ENCODE data around the gene GIPC3. TPM values are rescaled to one million over a fixed set of nuclear protein-coding genes. Genes with fewer than 3 reads are reported as not detected.

The GIPC3 gene
- total RNA-seq, 5 donors from 2014 or later (not counting 1 experiment from before 2014, with no cell fraction given), result 1.5 to 4.3 (median 2.7) TPM

GRCh38 chr19:3612901-3613741 is 27.8 kb downstream of the GIPC3 start:
- peaks cover 12 to 23% of the 10 kb centered on the region in 2 donors for H3K36me3 ChIP-seq (ENCODE audit: control insufficient read depth in 2 of 2, extremely low read depth in 1 of 2, insufficient read depth in 1 of 2, low read length in 1 of 2)
- no peaks in the 10 kb centered on the region for H3K9me3 Mint-ChIP-seq
- H3K27ac ChIP-seq (ENCODE audit: low read length), result no peak overlapping the region
- no peak overlapping the region for H3K4me3 Mint-ChIP-seq
- ATAC-seq (replicated peaks in 1 of 4) (no peak), DNase-seq (no peak)
- CTCF ChIA-PET, result no interaction called here
- H3K9me3 ChIP-seq, result no peaks in the 10 kb centered on the region
- 94% methylated on average over 66 of the region's 79 CpGs for WGBS (ENCODE audit: insufficient coverage)
- H3K4me3 ChIP-seq (ENCODE audit: control insufficient read depth in 1 of 2, extremely low read depth in 1 of 2, low read length in 1 of 2), result no peak overlapping the region
- POLR2A ChIA-PET, result no interaction called here
- no peaks in the 10 kb centered on the region for H3K27me3 ChIP-seq (replicated peaks in 1 of 2; ENCODE audit: control insufficient read depth in 2 of 2, extremely low read depth in 1 of 2, insufficient read depth in 2 of 2, low read length in 1 of 2)
- H3K27ac Mint-ChIP-seq, result no peak overlapping the region
- H3K36me3 Mint-ChIP-seq, result peaks cover 5% of the 10 kb centered on the region
- peaks cover 6 to 18% of the 10 kb centered on the region in 2 experiments for H3K4me1 ChIP-seq (ENCODE audit: control insufficient read depth in 1 of 2, extremely low read depth in 1 of 2, insufficient read depth in 2 of 2, low read length in 2 of 2)
- H3K4me1 Mint-ChIP-seq, result peaks cover 11 to 14% (median 13%) of the 10 kb centered on the region in 3 donors
- no peaks in the 10 kb centered on the region for H3K27me3 Mint-ChIP-seq

- Mint-ChIP-seq H3K4me1 (peaks cover 9 to 13% (median 11%) of the 10 kb centered on the region in 3 donors), H3K27me3 (no peaks in the 10 kb centered on the region), H3K36me3 (peaks cover 5% of the 10 kb centered on the region), H3K27ac (no peak overlapping the region), H3K9me3 (no peaks in the 10 kb centered on the region), H3K4me3 (no peak overlapping the region)
- H3K27ac ChIP-seq (ENCODE audit: low read length), result no peak overlapping the region
- DNase-seq, result no peak
- 97% methylated on average over 31 of the region's 39 CpGs for WGBS (ENCODE audit: insufficient coverage)
- no peak for ATAC-seq (replicated peaks in 1 of 4)
- H3K36me3 ChIP-seq (ENCODE audit: control insufficient read depth in 2 of 2, extremely low read depth in 1 of 2, insufficient read depth in 1 of 2, low read length in 1 of 2), result peaks cover 12 to 25% of the 10 kb centered on the region in 2 donors
- H3K4me1 ChIP-seq (ENCODE audit: control insufficient read depth in 1 of 2, extremely low read depth in 1 of 2, insufficient read depth in 2 of 2, low read length in 2 of 2), result peaks cover 6 to 13% of the 10 kb centered on the region in 2 experiments
- POLR2A ChIA-PET, result no interaction called here
- no peak overlapping the region for H3K4me3 ChIP-seq (ENCODE audit: control insufficient read depth in 1 of 2, extremely low read depth in 1 of 2, low read length in 1 of 2)
- no peaks in the 10 kb centered on the region for H3K27me3 ChIP-seq (replicated peaks in 1 of 2; ENCODE audit: control insufficient read depth in 2 of 2, extremely low read depth in 1 of 2, insufficient read depth in 2 of 2, low read length in 1 of 2)
- no peaks in the 10 kb centered on the region for H3K9me3 ChIP-seq
- CTCF ChIA-PET, result no interaction called here
Measured at GRCh38 chr19:3613818-3614661, 28.8 kb downstream of the GIPC3 start.

- Histone ChIP-seq H3K27me3 (replicated peaks in 1 of 2; ENCODE audit: control insufficient read depth in 2 of 2, extremely low read depth in 1 of 2, insufficient read depth in 2 of 2, low read length in 1 of 2) (no peaks in the 10 kb centered on the region), H3K9me3 (no peaks in the 10 kb centered on the region), H3K36me3 (ENCODE audit: control insufficient read depth in 2 of 2, extremely low read depth in 1 of 2, insufficient read depth in 1 of 2, low read length in 1 of 2) (peaks cover 15 to 30% of the 10 kb centered on the region in 2 donors), H3K4me3 (ENCODE audit: control insufficient read depth in 1 of 2, extremely low read depth in 1 of 2, low read length in 1 of 2) (no peak overlapping the region), H3K27ac (ENCODE audit: low read length) (no peak overlapping the region), H3K4me1 (ENCODE audit: control insufficient read depth in 1 of 2, extremely low read depth in 1 of 2, insufficient read depth in 2 of 2, low read length in 2 of 2) (peaks cover 6 to 11% of the 10 kb centered on the region in 2 experiments)
- Mint-ChIP-seq H3K27me3 (no peaks in the 10 kb centered on the region), H3K9me3 (no peaks in the 10 kb centered on the region), H3K4me3 (no peak overlapping the region), H3K27ac (no peak overlapping the region), H3K4me1 (peaks cover 9 to 11% (median 11%) of the 10 kb centered on the region in 3 donors), H3K36me3 (peaks cover 5% of the 10 kb centered on the region)
- ChIA-PET CTCF (no interaction called here), POLR2A (interaction anchor here in 1 of 2 donors (0.6 kb wide), 1 partner anchor 27 kb away, joined by 10 read pairs; no protein-coding TSS in a partner anchor)
- DNase-seq (no peak), ATAC-seq (replicated peaks in 1 of 4) (no peak)
- WGBS (ENCODE audit: insufficient coverage), result 90% methylated on average over 11 of the region's 18 CpGs
Measured at GRCh38 chr19:3614858-3615505, 29.7 kb downstream of the GIPC3 start.

DNA sequence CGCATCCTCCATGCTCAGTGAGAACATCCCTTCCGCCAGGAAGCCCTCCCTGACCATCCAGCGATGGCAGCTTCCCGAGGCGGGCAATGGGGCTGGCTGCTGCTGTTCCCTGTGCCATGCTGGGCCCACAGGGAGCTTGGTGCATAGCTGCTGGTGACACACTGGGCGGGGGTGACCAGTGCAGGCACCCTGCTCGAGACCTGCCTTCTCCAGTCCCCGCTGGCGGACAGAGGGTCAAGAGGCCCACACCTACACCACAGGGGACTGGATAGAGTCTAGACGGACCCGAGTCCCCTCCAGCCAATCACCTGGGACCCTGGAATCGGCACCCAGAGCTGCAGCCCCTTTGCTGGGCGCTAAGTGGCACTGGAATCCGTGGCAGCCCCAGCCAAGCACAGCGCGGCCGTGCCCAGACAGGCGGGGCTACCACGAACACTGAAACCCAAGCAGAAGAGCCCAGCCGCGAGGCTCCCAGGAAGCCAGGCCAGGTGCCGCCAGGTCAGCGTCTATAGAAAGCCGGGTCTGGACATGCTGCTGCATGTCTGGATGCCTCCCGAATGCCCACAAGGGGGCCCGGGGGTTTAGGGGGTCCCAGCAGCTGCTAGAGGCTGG is 30.4 kb downstream of the GIPC3 start:
- no peak overlapping the region for H3K27ac Mint-ChIP-seq
- H3K9me3 Mint-ChIP-seq, result no peaks in the 10 kb centered on the region
- no peak overlapping the region for H3K27ac ChIP-seq (ENCODE audit: low read length)
- H3K36me3 Mint-ChIP-seq, result peaks cover 5% of the 10 kb centered on the region
- peaks cover 15 to 35% of the 10 kb centered on the region in 2 donors for H3K36me3 ChIP-seq (ENCODE audit: control insufficient read depth in 2 of 2, extremely low read depth in 1 of 2, insufficient read depth in 1 of 2, low read length in 1 of 2)
- 95% methylated on average over 25 of the region's 26 CpGs for WGBS (ENCODE audit: insufficient coverage)
- H3K27me3 Mint-ChIP-seq, result no peaks in the 10 kb centered on the region
- H3K4me3 Mint-ChIP-seq, result no peak overlapping the region
- DNase-seq, result no peak
- ChIA-PET POLR2A (interaction anchor here in 1 of 2 donors (0.6 kb wide), 1 partner anchor 28 kb away, joined by 10 read pairs; no protein-coding TSS in a partner anchor), CTCF (no interaction called here)
- peaks cover 6 to 11% of the 10 kb centered on the region in 2 experiments for H3K4me1 ChIP-seq (ENCODE audit: control insufficient read depth in 1 of 2, extremely low read depth in 1 of 2, insufficient read depth in 2 of 2, low read length in 2 of 2)
- H3K4me3 ChIP-seq (ENCODE audit: control insufficient read depth in 1 of 2, extremely low read depth in 1 of 2, low read length in 1 of 2), result no peak overlapping the region
- no peaks in the 10 kb centered on the region for H3K9me3 ChIP-seq
- H3K4me1 Mint-ChIP-seq, result peaks cover 9 to 11% (median 11%) of the 10 kb centered on the region in 3 donors
- H3K27me3 ChIP-seq (replicated peaks in 1 of 2; ENCODE audit: control insufficient read depth in 2 of 2, extremely low read depth in 1 of 2, insufficient read depth in 2 of 2, low read length in 1 of 2), result no peaks in the 10 kb centered on the region
- no peak for ATAC-seq (replicated peaks in 1 of 4)

DNA sequence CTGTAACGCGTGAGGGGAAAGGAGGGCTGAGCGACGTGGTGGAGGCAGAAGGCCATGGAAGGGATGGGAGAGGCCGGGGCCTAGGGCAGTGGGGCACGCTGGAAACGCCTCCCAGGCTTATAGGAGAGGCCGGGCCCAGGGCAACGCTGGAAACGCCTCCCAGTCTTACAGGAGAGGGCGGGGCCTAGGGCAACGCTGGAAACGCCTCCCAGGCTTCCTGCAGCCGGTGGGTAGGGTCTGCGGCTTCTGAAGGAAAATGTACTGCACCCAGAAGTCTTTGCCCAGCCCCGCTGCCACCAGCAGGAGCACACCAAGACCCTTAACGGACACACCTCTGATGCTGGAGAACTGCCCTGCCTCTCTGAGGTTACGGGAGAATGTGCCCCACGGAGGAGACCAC is 32.2 kb downstream of the GIPC3 start:
- WGBS (ENCODE audit: insufficient coverage), result 55% methylated on average over 17 of the region's 19 CpGs
- Histone ChIP-seq H3K4me3 (ENCODE audit: control insufficient read depth in 1 of 2, extremely low read depth in 1 of 2, low read length in 1 of 2) (peak overlapping the region in 1 of 2 donors; percentile 38), H3K27me3 (replicated peaks in 1 of 2; ENCODE audit: control insufficient read depth in 2 of 2, extremely low read depth in 1 of 2, insufficient read depth in 2 of 2, low read length in 1 of 2) (no peaks in the 10 kb centered on the region), H3K4me1 (ENCODE audit: control insufficient read depth in 1 of 2, extremely low read depth in 1 of 2, insufficient read depth in 2 of 2, low read length in 2 of 2) (peaks cover 6 to 11% of the 10 kb centered on the region in 2 experiments), H3K9me3 (no peaks in the 10 kb centered on the region), H3K27ac (ENCODE audit: low read length) (no peak overlapping the region), H3K36me3 (ENCODE audit: control insufficient read depth in 2 of 2, extremely low read depth in 1 of 2, insufficient read depth in 1 of 2, low read length in 1 of 2) (peaks cover 20 to 33% of the 10 kb centered on the region in 2 donors)
- ChIA-PET CTCF (no interaction called here), POLR2A (no interaction called here)
- peak in 18 of 35 experiments; percentile 6 to 40 (median 24) for DNase-seq
- ATAC-seq (replicated peaks in 1 of 4), result peak; percentile 41 to 81 (median 52)
- Mint-ChIP-seq H3K4me1 (peaks cover 9 to 12% (median 11%) of the 10 kb centered on the region in 3 donors), H3K27ac (peak overlapping the region in 1 of 2 donors; percentile 16), H3K9me3 (no peaks in the 10 kb centered on the region), H3K36me3 (no peaks in the 10 kb centered on the region), H3K27me3 (no peaks in the 10 kb centered on the region), H3K4me3 (peak overlapping the region in 1 of 3 donors; percentile 57)

Data from T-cell (primary cell).